GM12878 (cell line): ENCODE measurements around the gene ZNF80. TPM values are rescaled to one million over a fixed set of nuclear protein-coding genes. Genes with fewer than 3 reads are reported as not detected.

Experiments used
- ATAC-seq: fragments of 200-7000 bp; cut with Tn5 transposase; 3 replicates; pipeline ENCODE4 v1.9.1; 2020; ENCODE audit warnings: mild to moderate bottlenecking, moderate library complexity
- BruUV-seq: library from RNA; stranded (reverse); fragments of 400-500 nt; replicated peaks from 2 replicates; lab custom pipeline; 2021; lab: Mats Ljungman, UMichigan
- CTCF ChIA-PET: fragments of 300-600 bp; sonication (Branson Sonifier 250); formaldehyde crosslinking; extraction: SDS; loops from one replicate; lab custom pipeline; 2021; ENCODE audit warnings: inconsistent platforms; lab: Yijun Ruan, JAX
- POLR2A ChIA-PET: fragments of 350-600 bp; formaldehyde crosslinking; extraction: SDS; loops from one replicate; lab custom pipeline; 2021; ENCODE audit warnings: inconsistent platforms; lab: Charles Lee
- RAD21 ChIA-PET: fragments of 300-600 bp; sonication (Branson Sonifier 250); formaldehyde crosslinking; loops from one replicate; lab custom pipeline; 2023; ENCODE audit warnings: antibody characterized with exemption; ENCODE audit not compliant: unreplicated experiment; lab: Charles Lee
- SMC1A ChIA-PET: fragments of 300-600 bp; sonication (Branson Sonifier 250); formaldehyde crosslinking; loops from one replicate; lab custom pipeline; 2023; ENCODE audit not compliant: unreplicated experiment, uncharacterized antibody; lab: Charles Lee
- DNase-seq: peaks from one replicate; pipeline ENCODE4 v3.0.0-alpha.2; 2011; ENCODE audit warnings: low read depth, low spot score
- FAIRE-seq: peaks from 3 replicates; lab custom pipeline; 2011; peaks lifted over from hg19 to GRCh38; lab: Jason Lieb, UNC
- H2AFZ ChIP-seq: 2 replicates; pipeline ENCODE4 v1.6.0; 2011; ENCODE audit warnings: low read depth, low read length, control low read depth; ENCODE audit not compliant: control insufficient read depth
- H3K27ac ChIP-seq: 2 replicates; pipeline ENCODE4 v1.5.1; 2011; ENCODE audit warnings: control low read depth; ENCODE audit not compliant: control insufficient read depth, insufficient read depth
- H3K27me3 ChIP-seq, 2 experiments: replicated peaks in 1 of 2; 2 replicates each; pipeline versions ENCODE4 v1.6.0 to v1.6.1; 2011; ENCODE audit warnings: low read length in 1 of 2; ENCODE audit not compliant: control insufficient read depth in 2 of 2, insufficient read depth in 2 of 2
- H3K36me3 ChIP-seq, 2 experiments: 2 replicates each; pipeline ENCODE4 v1.5.1; 2011; ENCODE audit warnings: low read length in 1 of 2; ENCODE audit not compliant: control insufficient read depth in 2 of 2, insufficient read depth in 2 of 2
- H3K4me1 ChIP-seq: 2 replicates; pipeline ENCODE4 v1.6.1; 2011; ENCODE audit warnings: mild to moderate bottlenecking, low read length, moderate library complexity, mixed read lengths; ENCODE audit not compliant: control insufficient read depth, insufficient read depth
- H3K4me2 ChIP-seq: 2 replicates; pipeline ENCODE4 v1.6.0; 2011; ENCODE audit warnings: control low read depth; ENCODE audit not compliant: control insufficient read depth, insufficient read depth
- H3K4me3 ChIP-seq: fragments of 200-600 bp; sonication (generic); 2 replicates; pipeline ENCODE4 v1.5.1; 2016
- H3K79me2 ChIP-seq: 2 replicates; pipeline ENCODE4 v1.6.0; 2011; ENCODE audit warnings: low read length; ENCODE audit not compliant: control insufficient read depth, insufficient read depth
- H3K9ac ChIP-seq: 2 replicates; pipeline ENCODE4 v1.8.0; 2011; ENCODE audit warnings: low read length, control low read depth, mixed read lengths; ENCODE audit not compliant: control insufficient read depth, insufficient read depth
- H3K9me3 ChIP-seq: replicated peaks from 3 replicates; pipeline ENCODE4 v1.5.1; 2011; ENCODE audit warnings: mild to moderate bottlenecking, low read length; ENCODE audit not compliant: control insufficient read depth, insufficient read depth
- H4K20me1 ChIP-seq: 2 replicates; pipeline ENCODE4 v1.6.0; 2011; ENCODE audit not compliant: control insufficient read depth, insufficient read depth
- CBX5 ChIP-seq: sonication (generic); IDR thresholded peaks from 2 replicates; pipeline ENCODE4 v1.6.1; 2016; ENCODE audit warnings: low read depth, moderate library complexity, mild to moderate bottlenecking, inconsistent platforms
- E2F4 ChIP-seq: IDR thresholded peaks from 2 replicates; pipeline ENCODE4 v1.6.1; 2012; ENCODE audit warnings: low read depth, low read length, improper control_type of control experiment
- ETV6 ChIP-seq, 2 experiments: fragments of 450-650 bp in 1 of 2; IDR thresholded peaks in 1 of 2; conservative IDR thresholded peaks in 1 of 2; 2 replicates each; pipeline ENCODE4 v1.6.1; 2014; ENCODE audit warnings: antibody characterized with exemption in 1 of 2, borderline replicate concordance in 1 of 2, low read depth in 1 of 2, mild to moderate bottlenecking in 1 of 2, moderate library complexity in 1 of 2
- PRDM15 ChIP-seq: fragments of 450-650 bp; formaldehyde crosslinking; IDR thresholded peaks from 2 replicates; pipeline ENCODE4 v1.4.0; 2020; ENCODE audit warnings: mild to moderate bottlenecking, moderate library complexity
- SPI1 ChIP-seq: IDR thresholded peaks from 2 replicates; pipeline ENCODE4 v1.6.1; 2011; ENCODE audit warnings: low read depth, mild to moderate bottlenecking, low read length, moderate library complexity, borderline replicate concordance; ENCODE audit not compliant: insufficient read depth
- ZNF687 ChIP-seq: fragments of 450-650 bp; IDR thresholded peaks from 2 replicates; pipeline ENCODE4 v1.6.1; 2017; ENCODE audit warnings: mild to moderate bottlenecking, moderate library complexity
- WGBS: methylation state at CpG from one replicate; pipeline ENCODE4 v1.1.6; 2016; ENCODE audit warnings: low lambda C conversion rate; ENCODE audit not compliant: insufficient replicate concordance, insufficient coverage; ENCODE audit errors: missing lambda C conversion rate; 5-methylcytosine and 5-hydroxymethylcytosine counted together
- in situ Hi-C: fragments of 300-500 bp; cut with MboI; formaldehyde crosslinking; loops from 9 replicates; pipeline ENCODE4 v1.14.3; 2018; ENCODE audit warnings: mixed read lengths
- intact Hi-C: fragments of 100-400 bp; cut with micrococcal nuclease; formaldehyde crosslinking; loops from one replicate; pipeline ENCODE4 v1.14.2; 2022; ENCODE audit not compliant: unreplicated experiment
- polyA plus RNA-seq, 11 experiments: library from polyadenylated mRNA; depleted of rRNA in 4 of 11; unstranded in 6 of 11; stranded (reverse) in 5 of 11; fragments of >200 nt; fragmentation: Nextera tagmentation in 4 of 11; fragmentation: Illumina TruSeq in 1 of 11; extraction: Ambion mirVana in 4 of 11; extraction: Trizol in 1 of 11; gene quantifications; 1 replicate in 1 of 11; 2 replicates in 10 of 11; pipeline versions ENCODE4 v1.2.1 to v1.2.3, GENCODE V29; 2011 to 2016; ENCODE audit warnings: inconsistent platforms in 2 of 11, missing spikeins in 2 of 11, low read depth in 1 of 11
- total RNA-seq, 4 experiments: library from RNA; depleted of rRNA in 3 of 4; stranded (reverse); fragments of >200 nt in 3 of 4; fragmentation: Illumina TruSeq in 1 of 4; extraction: Trizol in 1 of 4; gene quantifications; 2 replicates each; pipeline versions ENCODE4 v1.2.1 to v1.2.3, GENCODE V29; 2013 to 2021

ZNF80 gene
- total and polyA plus RNA-seq, 10 of the 15 experiments (the other 5 are each of a cell fraction or from before 2014, with no cell fraction given) = not detected

GRCh38 chr3:114223143-114223542 is 14.2 kb downstream of the ZNF80 start:
- no peaks in the 10 kb centered on the region for H3K79me2 ChIP-seq
- H3K4me1 ChIP-seq = peaks cover 9% of the 10 kb centered on the region; the same call in 1 of the 2 replicates
- H4K20me1 ChIP-seq = no peaks in the 10 kb centered on the region
- H3K27ac ChIP-seq = no peak overlapping the region
- peaks cover 15% of the 10 kb centered on the region for H3K9me3 ChIP-seq
- ChIA-PET SMC1A (interaction anchor here (0.6 to 1.9 kb wide), 4 partner anchors 9 to 196 kb away, joined by 3 to 4 read pairs (median 4); no protein-coding TSS in a partner anchor), CTCF (interaction anchor here (1.2 kb wide), 1 partner anchor 68 kb away, joined by 4 read pairs; no protein-coding TSS in a partner anchor), POLR2A (no interaction called here), RAD21 (interaction anchor here (1.4 kb wide), 1 partner anchor 10 kb away, joined by 5 read pairs; no protein-coding TSS in a partner anchor)
- no peak overlapping the region for H3K4me2 ChIP-seq
- 55% methylated on average over 3 of the region's 3 CpGs for WGBS
- no peak for FAIRE-seq
- no peaks in the 10 kb centered on the region for H3K36me3 ChIP-seq
- in situ Hi-C loops = no loop called here
- ATAC-seq = peak; percentile 78
- H2AFZ ChIP-seq = no peak overlapping the region
- DNase-seq = peak; percentile 11
- H3K27me3 ChIP-seq = no peaks in the 10 kb centered on the region
- TF ChIP-seq PRDM15 (no peak), ETV6 (conservative IDR thresholded peaks at IDR 0.05 in 1 of 2, IDR thresholded peaks at IDR 0.05 in 1 of 2; ENCODE audit: borderline replicate concordance in 1 of 2, low read depth in 1 of 2) (peak in 1 of 2 experiments; percentile 70; a peak in 1 of 4 replicates), CBX5 (no peak), E2F4 (no peak), SPI1 (0 out of 2 replicates have a peak, but pooled peaks have one; percentile 7), ZNF687 (no peak)
- no TSS peak for BruUV-seq
- no peak overlapping the region for H3K4me3 ChIP-seq
- intact Hi-C loops = no loop called here
- no peak overlapping the region for H3K9ac ChIP-seq
